WI38 (cell line): ENCODE results near the gene RSAD2.

Source experiments
- H3K4me3 ChIP-seq: 2 replicates; pipeline ENCODE4 v1.5.1; 2011; ENCODE audit warnings: low read depth, mild to moderate bottlenecking, control low read depth, low read length
- CTCF ChIP-seq: IDR thresholded peaks from 2 replicates; pipeline ENCODE4 v1.5.1; 2012; ENCODE audit warnings: low read depth, mild to moderate bottlenecking, control low read depth, low read length

Gene RSAD2

GRCh38 chr2:6945821-6946220, 68.2 kb downstream of the RSAD2 start:
- TF ChIP-seq CTCF: no peak
- H3K4me3 ChIP-seq: no peak overlapping the region

- H3K4me3 ChIP-seq: no peak overlapping the region
- no peak for TF ChIP-seq CTCF
Measured at GRCh38 chr2:6946722-6947121, 69.1 kb downstream of the RSAD2 start.
